ENCODE measurements around the gene SKIC8.

SKIC8 gene

GRCh38 chr15:78338781-78339180 is 39.4 kb upstream of the SKIC8 start:
- Histone ChIP-seq H3K36me3 (ENCODE audit: control insufficient read depth, insufficient read depth, low read length) (peaks cover 2% of the 10 kb centered on the region; the same call in 1 of the 2 replicates), H3K27ac (ENCODE audit: low read length) (no peak overlapping the region), H3K9me3 (ENCODE audit: control insufficient read depth, insufficient read depth, low read length) (no peaks in the 10 kb centered on the region), H3K4me3 (ENCODE audit: low read length) (no peak overlapping the region), H3K27me3 (ENCODE audit: control insufficient read depth, insufficient read depth, low read length) (no peaks in the 10 kb centered on the region; the same call in 1 of the 2 replicates), H3K4me1 (ENCODE audit: control insufficient read depth, insufficient read depth, low read length) (peaks cover 4% of the 10 kb centered on the region; the same call in 1 of the 2 replicates)
- WGBS (ENCODE audit: insufficient coverage, insufficient read length), result no CpG with 5 or more reads among the region's 7 CpGs
- no peak for DNase-seq (ENCODE audit: low read depth, low spot score)

GRCh38 chr15:78335985-78336384 is 36.6 kb upstream of the SKIC8 start:
- no peak overlapping the region for H3K27ac ChIP-seq (ENCODE audit: low read length)
- no peaks in the 10 kb centered on the region; the same call in 1 of the 2 replicates for H3K27me3 ChIP-seq (ENCODE audit: control insufficient read depth, insufficient read depth, low read length)
- peaks cover under 1% of the 10 kb centered on the region; the same call in 1 of the 2 replicates for H3K4me1 ChIP-seq (ENCODE audit: control insufficient read depth, insufficient read depth, low read length)
- H3K4me3 ChIP-seq (ENCODE audit: low read length), result no peak overlapping the region
- no peaks in the 10 kb centered on the region for H3K9me3 ChIP-seq (ENCODE audit: control insufficient read depth, insufficient read depth, low read length)
- no CpG with 5 or more reads among the region's 4 CpGs for WGBS (ENCODE audit: insufficient coverage, insufficient read length)
- DNase-seq (ENCODE audit: low read depth, low spot score), result no peak
- H3K36me3 ChIP-seq (ENCODE audit: control insufficient read depth, insufficient read depth, low read length), result no peaks in the 10 kb centered on the region

GRCh38 chr15:78334845-78335244 is 35.4 kb upstream of the SKIC8 start:
- no peaks in the 10 kb centered on the region for H3K36me3 ChIP-seq (ENCODE audit: control insufficient read depth, insufficient read depth, low read length)
- no peaks in the 10 kb centered on the region for H3K27me3 ChIP-seq (ENCODE audit: control insufficient read depth, insufficient read depth, low read length)
- no peak for DNase-seq (ENCODE audit: low read depth, low spot score)
- H3K4me3 ChIP-seq (ENCODE audit: low read length), result no peak overlapping the region
- no CpG with 5 or more reads among the region's 3 CpGs for WGBS (ENCODE audit: insufficient coverage, insufficient read length)
- H3K27ac ChIP-seq (ENCODE audit: low read length), result no peak overlapping the region
- H3K9me3 ChIP-seq (ENCODE audit: control insufficient read depth, insufficient read depth, low read length), result no peaks in the 10 kb centered on the region
- no peaks in the 10 kb centered on the region; the same call in 1 of the 2 replicates for H3K4me1 ChIP-seq (ENCODE audit: control insufficient read depth, insufficient read depth, low read length)

- WGBS (ENCODE audit: insufficient coverage, insufficient read length), result no CpG with 5 or more reads among the region's 4 CpGs
- no peak for DNase-seq (ENCODE audit: low read depth, low spot score)
- Histone ChIP-seq H3K4me3 (ENCODE audit: low read length) (no peak overlapping the region), H3K27ac (ENCODE audit: low read length) (no peak overlapping the region), H3K36me3 (ENCODE audit: control insufficient read depth, insufficient read depth, low read length) (no peaks in the 10 kb centered on the region), H3K27me3 (ENCODE audit: control insufficient read depth, insufficient read depth, low read length) (no peaks in the 10 kb centered on the region), H3K9me3 (ENCODE audit: control insufficient read depth, insufficient read depth, low read length) (no peaks in the 10 kb centered on the region), H3K4me1 (ENCODE audit: control insufficient read depth, insufficient read depth, low read length) (no peaks in the 10 kb centered on the region; the same call in 1 of the 2 replicates)
Measured at GRCh38 chr15:78329625-78330024, 30.2 kb upstream of the SKIC8 start.

GRCh38 chr15:78327466-78327865 is 28.1 kb upstream of the SKIC8 start:
- Histone ChIP-seq H3K36me3 (ENCODE audit: control insufficient read depth, insufficient read depth, low read length) (no peaks in the 10 kb centered on the region), H3K9me3 (ENCODE audit: control insufficient read depth, insufficient read depth, low read length) (no peaks in the 10 kb centered on the region), H3K27ac (ENCODE audit: low read length) (no peak overlapping the region), H3K27me3 (ENCODE audit: control insufficient read depth, insufficient read depth, low read length) (no peaks in the 10 kb centered on the region), H3K4me3 (ENCODE audit: low read length) (no peak overlapping the region), H3K4me1 (ENCODE audit: control insufficient read depth, insufficient read depth, low read length) (peaks cover 3% of the 10 kb centered on the region)
- no CpG with 5 or more reads among the region's 1 CpG for WGBS (ENCODE audit: insufficient coverage, insufficient read length)
- no peak for DNase-seq (ENCODE audit: low read depth, low spot score)

- no CpG with 5 or more reads among the region's 7 CpGs for WGBS (ENCODE audit: insufficient coverage, insufficient read length)
- no peak for DNase-seq (ENCODE audit: low read depth, low spot score)
- Histone ChIP-seq H3K9me3 (ENCODE audit: control insufficient read depth, insufficient read depth, low read length) (no peaks in the 10 kb centered on the region), H3K4me3 (ENCODE audit: low read length) (no peak overlapping the region), H3K27ac (ENCODE audit: low read length) (no peak overlapping the region), H3K36me3 (ENCODE audit: control insufficient read depth, insufficient read depth, low read length) (no peaks in the 10 kb centered on the region), H3K4me1 (ENCODE audit: control insufficient read depth, insufficient read depth, low read length) (peaks cover 10% of the 10 kb centered on the region), H3K27me3 (ENCODE audit: control insufficient read depth, insufficient read depth, low read length) (no peaks in the 10 kb centered on the region)
Measured at GRCh38 chr15:78325092-78325843, 25.9 kb upstream of the SKIC8 start.

- DNase-seq (ENCODE audit: low read depth, low spot score), result no peak
- no peaks in the 10 kb centered on the region for H3K9me3 ChIP-seq (ENCODE audit: control insufficient read depth, insufficient read depth, low read length)
- WGBS (ENCODE audit: insufficient coverage, insufficient read length), result no CpG with 5 or more reads among the region's 5 CpGs
- no peaks in the 10 kb centered on the region for H3K36me3 ChIP-seq (ENCODE audit: control insufficient read depth, insufficient read depth, low read length)
- H3K4me3 ChIP-seq (ENCODE audit: low read length), result no peak overlapping the region
- no peaks in the 10 kb centered on the region for H3K27me3 ChIP-seq (ENCODE audit: control insufficient read depth, insufficient read depth, low read length)
- H3K27ac ChIP-seq (ENCODE audit: low read length), result no peak overlapping the region
- peaks cover 10% of the 10 kb centered on the region for H3K4me1 ChIP-seq (ENCODE audit: control insufficient read depth, insufficient read depth, low read length)
Measured at GRCh38 chr15:78324144-78324543, 24.7 kb upstream of the SKIC8 start.

GRCh38 chr15:78323693-78324092 is 24.3 kb upstream of the SKIC8 start:
- Histone ChIP-seq H3K36me3 (ENCODE audit: control insufficient read depth, insufficient read depth, low read length) (no peaks in the 10 kb centered on the region), H3K4me3 (ENCODE audit: low read length) (no peak overlapping the region), H3K27me3 (ENCODE audit: control insufficient read depth, insufficient read depth, low read length) (no peaks in the 10 kb centered on the region), H3K27ac (ENCODE audit: low read length) (no peak overlapping the region), H3K4me1 (ENCODE audit: control insufficient read depth, insufficient read depth, low read length) (peaks cover 10% of the 10 kb centered on the region), H3K9me3 (ENCODE audit: control insufficient read depth, insufficient read depth, low read length) (no peaks in the 10 kb centered on the region)
- no CpG with 5 or more reads among the region's 7 CpGs for whole genome bisulfite sequencing (ENCODE audit: insufficient coverage, insufficient read length)
- no peak for DNase-seq (ENCODE audit: low read depth, low spot score)

- no peaks in the 10 kb centered on the region for H3K27me3 ChIP-seq (ENCODE audit: control insufficient read depth, insufficient read depth, low read length)
- H3K9me3 ChIP-seq (ENCODE audit: control insufficient read depth, insufficient read depth, low read length), result no peaks in the 10 kb centered on the region
- H3K27ac ChIP-seq (ENCODE audit: low read length), result no peak overlapping the region
- no CpG with 5 or more reads among the region's 19 CpGs for WGBS (ENCODE audit: insufficient coverage, insufficient read length)
- DNase-seq (ENCODE audit: low read depth, low spot score), result no peak
- H3K36me3 ChIP-seq (ENCODE audit: control insufficient read depth, insufficient read depth, low read length), result no peaks in the 10 kb centered on the region
- H3K4me3 ChIP-seq (ENCODE audit: low read length), result no peak overlapping the region
- H3K4me1 ChIP-seq (ENCODE audit: control insufficient read depth, insufficient read depth, low read length), result peaks cover 10% of the 10 kb centered on the region
Measured at GRCh38 chr15:78322724-78323521, 23.5 kb upstream of the SKIC8 start.

- H3K4me1 ChIP-seq (ENCODE audit: control insufficient read depth, insufficient read depth, low read length), result peaks cover 10% of the 10 kb centered on the region
- no peak for DNase-seq (ENCODE audit: low read depth, low spot score)
- H3K27me3 ChIP-seq (ENCODE audit: control insufficient read depth, insufficient read depth, low read length), result no peaks in the 10 kb centered on the region
- no peaks in the 10 kb centered on the region for H3K9me3 ChIP-seq (ENCODE audit: control insufficient read depth, insufficient read depth, low read length)
- WGBS (ENCODE audit: insufficient coverage, insufficient read length), result no CpG with 5 or more reads among the region's 15 CpGs
- H3K4me3 ChIP-seq (ENCODE audit: low read length), result no peak overlapping the region
- no peak overlapping the region for H3K27ac ChIP-seq (ENCODE audit: low read length)
- no peaks in the 10 kb centered on the region for H3K36me3 ChIP-seq (ENCODE audit: control insufficient read depth, insufficient read depth, low read length)
Measured at GRCh38 chr15:78322243-78322642, 22.8 kb upstream of the SKIC8 start.

All from iPS DF 6.9 (cell line).